GM23248 (cell line): ENCODE results near the gene EFS. TPM values are rescaled to one million over a fixed set of nuclear protein-coding genes. Genes with fewer than 3 reads are reported as not detected.

Experiments used
- DNase-seq: peaks from one replicate; pipeline ENCODE4 v3.0.0-alpha.2; 2015
- H2AFZ ChIP-seq: fragments of 200-600 bp; sonication (generic); 2 replicates; pipeline ENCODE4 v1.6.1; 2016; ENCODE audit warnings: antibody characterized with exemption
- H3F3A ChIP-seq: fragments of 200-600 bp; sonication (generic); 2 replicates; pipeline ENCODE4 v1.6.1; 2016; ENCODE audit warnings: mild to moderate bottlenecking, antibody characterized with exemption, mixed run types; ENCODE audit not compliant: insufficient read depth
- H3K27ac ChIP-seq: fragments of 200-600 bp; sonication (generic); 2 replicates; pipeline ENCODE4 v1.5.1; 2016; ENCODE audit warnings: mild to moderate bottlenecking
- H3K27me3 ChIP-seq: fragments of 200-600 bp; sonication (generic); replicated peaks from 2 replicates; pipeline ENCODE4 v1.6.1; 2016; ENCODE audit warnings: mild to moderate bottlenecking; ENCODE audit not compliant: insufficient read depth
- H3K36me3 ChIP-seq: fragments of 200-600 bp; sonication (generic); 2 replicates; pipeline ENCODE4 v1.6.1; 2016; ENCODE audit warnings: low read depth, mild to moderate bottlenecking
- H3K4me1 ChIP-seq: fragments of 200-600 bp; sonication (generic); 2 replicates; pipeline ENCODE4 v1.6.1; 2016; ENCODE audit warnings: mild to moderate bottlenecking; ENCODE audit not compliant: insufficient read depth
- H3K4me2 ChIP-seq: fragments of 200-600 bp; sonication (generic); one replicate; pipeline ENCODE4 v1.6.1; 2016; ENCODE audit warnings: mild to moderate bottlenecking; ENCODE audit not compliant: unreplicated experiment
- H3K4me3 ChIP-seq: fragments of 200-600 bp; sonication (generic); 2 replicates; pipeline ENCODE4 v1.5.1; 2016; ENCODE audit warnings: mild to moderate bottlenecking
- H3K79me2 ChIP-seq: fragments of 200-600 bp; sonication (generic); 2 replicates; pipeline ENCODE4 v1.6.1; 2016; ENCODE audit warnings: mild to moderate bottlenecking; ENCODE audit not compliant: insufficient read depth
- H3K9ac ChIP-seq: fragments of 200-600 bp; sonication (generic); 2 replicates; pipeline ENCODE4 v1.6.1; 2016; ENCODE audit warnings: mild to moderate bottlenecking
- H3K9me2 ChIP-seq: fragments of 200-600 bp; sonication (generic); 2 replicates; pipeline ENCODE4 v1.6.1; 2016; ENCODE audit warnings: mixed run types, mild to moderate bottlenecking, moderate library complexity; ENCODE audit not compliant: insufficient read depth
- H3K9me3 ChIP-seq: fragments of 200-600 bp; sonication (generic); one replicate; pipeline ENCODE4 v1.6.1; 2017; ENCODE audit warnings: low read depth
- H4K20me1 ChIP-seq: fragments of 200-600 bp; sonication (generic); 2 replicates; pipeline ENCODE4 v1.6.0; 2016; ENCODE audit not compliant: insufficient read depth
- EZH2 ChIP-seq: fragments of 200-600 bp; sonication (generic); IDR thresholded peaks from 2 replicates; pipeline ENCODE4 v1.6.1; 2018; ENCODE audit warnings: antibody characterized with exemption, mild to moderate bottlenecking; ENCODE audit not compliant: insufficient read depth, poor library complexity, severe bottlenecking
- EZH2phosphoT487 ChIP-seq: fragments of 200-600 bp; sonication (generic); IDR thresholded peaks from 2 replicates; pipeline ENCODE4 v1.6.1; 2018; ENCODE audit warnings: antibody characterized with exemption, moderate library complexity, mild to moderate bottlenecking, low read depth; ENCODE audit not compliant: insufficient read depth
- WGBS, 2 experiments: methylation state at CpG; one replicate each; pipeline ENCODE4 v1.1.6; 2015 to 2017; ENCODE audit warnings: low lambda C conversion rate in 2 of 2, low coverage in 1 of 2; ENCODE audit errors: missing lambda C conversion rate in 2 of 2; 5-methylcytosine and 5-hydroxymethylcytosine counted together
- in situ Hi-C: fragments of 300-500 bp; cut with MboI; formaldehyde crosslinking; loops from 2 replicates; pipeline ENCODE4 v1.15.0; 2020
- polyA plus RNA-seq: library from polyadenylated mRNA; unstranded; fragments of >200 nt; fragmentation: Nextera tagmentation; extraction: Ambion mirVana; gene quantifications from 2 replicates; pipeline ENCODE4 v1.2.1, GENCODE V29; 2016
- total RNA-seq: library from RNA; depleted of rRNA; stranded (reverse); fragments of >200 nt; shearing (Covaris generic); gene quantifications from 2 replicates; pipeline ENCODE4 v1.2.3, GENCODE V29; 2014

Gene EFS
- total and polyA plus RNA-seq, 2 experiments from 2014 or later: 4.2 to 17.3 TPM

GRCh38 chr14:23353433-23353780 lies 11.6 kb downstream of the EFS start:
- Histone ChIP-seq H3K27ac (0 out of 2 replicates have a peak overlapping the region, but pooled peaks have one; percentile 44), H3K79me2 (no peaks in the 10 kb centered on the region), H3K9me3 (no peaks in the 10 kb centered on the region), H4K20me1 (no peaks in the 10 kb centered on the region), H3K9ac (no peak overlapping the region), H3K4me2 (no peak overlapping the region), H3K27me3 (no peaks in the 10 kb centered on the region), H3K4me1 (no peaks in the 10 kb centered on the region), H2AFZ (peak overlapping the region; percentile 57; the same call in 1 of the 2 replicates), H3K9me2 (no peaks in the 10 kb centered on the region), H3K36me3 (peaks cover 6% of the 10 kb centered on the region; the same call in 1 of the 2 replicates), H3K4me3 (no peak overlapping the region), H3F3A (no peaks in the 10 kb centered on the region)
- DNase-seq: no peak
- in situ Hi-C loops: no loop called here
- 47 to 49% methylated on average over 5 of the region's 5 CpGs for WGBS, 2 experiments
- TF ChIP-seq EZH2phosphoT487 (no peak), EZH2 (no peak)

- peak within 1 kb of the TSS; percentile 57 for H2AFZ ChIP-seq
- TF ChIP-seq EZH2phosphoT487 (no peak), EZH2 (no peak)
- no peaks in the 10 kb centered on the region for H3K27me3 ChIP-seq
- no peaks in the 10 kb centered on the region for H3K9me2 ChIP-seq
- in situ Hi-C loops: no loop called here
- peak within 1 kb of the TSS; percentile 44 for H3K27ac ChIP-seq
- H3K36me3 ChIP-seq: 0 out of 2 replicates have a peak, but pooled peaks cover 4% of the 10 kb centered on the region
- H3K79me2 ChIP-seq: no peaks in the 10 kb centered on the region
- H4K20me1 ChIP-seq: no peaks in the 10 kb centered on the region
- H3F3A ChIP-seq: no peaks in the 10 kb centered on the region
- no peaks in the 10 kb centered on the region for H3K4me1 ChIP-seq
- DNase-seq: peak; percentile 97
- WGBS, 2 experiments: 0 to 1% methylated on average over 23 to 27 of the region's 42 CpGs
- H3K9me3 ChIP-seq: no peaks in the 10 kb centered on the region
- H3K4me2 ChIP-seq: peak within 1 kb of the TSS; percentile 81
- H3K4me3 ChIP-seq: peak within 1 kb of the TSS; percentile 77
- peak within 1 kb of the TSS; percentile 65 for H3K9ac ChIP-seq
These were observed 12.2 kb downstream of the EFS start, which contains the start of gene SLC22A17 for GRCh38 chr14:23352506-23353432. SLC22A17 (minus strand) TSS chr14:23352887.

- Histone ChIP-seq H3K9me3 (no peaks in the 10 kb centered on the region), H2AFZ (peak overlapping the region; percentile 57), H4K20me1 (no peaks in the 10 kb centered on the region), H3F3A (no peaks in the 10 kb centered on the region), H3K36me3 (no peaks in the 10 kb centered on the region), H3K27ac (no peak overlapping the region), H3K4me1 (no peaks in the 10 kb centered on the region), H3K9me2 (no peaks in the 10 kb centered on the region), H3K4me3 (peak overlapping the region; percentile 77), H3K27me3 (no peaks in the 10 kb centered on the region), H3K79me2 (no peaks in the 10 kb centered on the region), H3K4me2 (peak overlapping the region; percentile 81), H3K9ac (peak overlapping the region; percentile 65)
- WGBS, 2 experiments: 7 to 10% methylated on average over 50 to 58 of the region's 61 CpGs
- in situ Hi-C loops: no loop called here
- peak; percentile 34 for DNase-seq
- no peak for TF ChIP-seq EZH2phosphoT487
- TF ChIP-seq EZH2: no peak
These were observed 13.1 kb downstream of the EFS start for GRCh38 chr14:23351681-23352505.

GRCh38 chr14:23349156-23349845 lies 15.7 kb downstream of the EFS start:
- H3K9ac ChIP-seq: no peak overlapping the region
- H4K20me1 ChIP-seq: no peaks in the 10 kb centered on the region
- TF ChIP-seq EZH2 (no peak), EZH2phosphoT487 (no peak)
- H3K27ac ChIP-seq: no peak overlapping the region
- no peaks in the 10 kb centered on the region for H3F3A ChIP-seq
- no peaks in the 10 kb centered on the region for H3K36me3 ChIP-seq
- no peaks in the 10 kb centered on the region for H3K4me1 ChIP-seq
- H3K4me3 ChIP-seq: no peak overlapping the region
- no peak for DNase-seq
- H3K9me2 ChIP-seq: no peaks in the 10 kb centered on the region
- 87 to 94% methylated on average over 8 of the region's 8 CpGs for WGBS, 2 experiments
- in situ Hi-C loops: no loop called here
- H3K27me3 ChIP-seq: no peaks in the 10 kb centered on the region
- no peaks in the 10 kb centered on the region for H3K9me3 ChIP-seq
- no peaks in the 10 kb centered on the region for H3K79me2 ChIP-seq
- no peak overlapping the region for H3K4me2 ChIP-seq
- H2AFZ ChIP-seq: no peak overlapping the region
